NB4 (cell line): Measurements from ENCODE around the gene GET3.

Experiments used
- DNase-seq: peaks from one replicate; pipeline ENCODE4 v3.0.0; 2010; ENCODE audit warnings: low read depth
- H3K4me3 ChIP-seq: one replicate; pipeline ENCODE4 v1.5.1; 2011; ENCODE audit warnings: mild to moderate bottlenecking, low read depth, low read length, moderate library complexity
- MYC ChIP-seq: IDR thresholded peaks from 2 replicates; pipeline ENCODE4 v1.6.1; 2011; ENCODE audit warnings: low read depth, low read length
- POLR2A ChIP-seq: IDR thresholded peaks from 2 replicates; pipeline ENCODE4 v1.6.1; 2011; ENCODE audit warnings: mild to moderate bottlenecking; ENCODE audit not compliant: insufficient read length; ENCODE audit errors: extremely low read depth
- TF ChIP-seq, protein P1 (sequence below): IDR thresholded peaks from 2 replicates; pipeline ENCODE4 v1.6.1; 2011; ENCODE audit warnings: low read depth, low read length
- TF ChIP-seq, protein P2 (sequence below): IDR thresholded peaks from one replicate; pipeline ENCODE4 v1.5.1; 2012; ENCODE audit warnings: low read depth, low read length

Gene GET3

DNA sequence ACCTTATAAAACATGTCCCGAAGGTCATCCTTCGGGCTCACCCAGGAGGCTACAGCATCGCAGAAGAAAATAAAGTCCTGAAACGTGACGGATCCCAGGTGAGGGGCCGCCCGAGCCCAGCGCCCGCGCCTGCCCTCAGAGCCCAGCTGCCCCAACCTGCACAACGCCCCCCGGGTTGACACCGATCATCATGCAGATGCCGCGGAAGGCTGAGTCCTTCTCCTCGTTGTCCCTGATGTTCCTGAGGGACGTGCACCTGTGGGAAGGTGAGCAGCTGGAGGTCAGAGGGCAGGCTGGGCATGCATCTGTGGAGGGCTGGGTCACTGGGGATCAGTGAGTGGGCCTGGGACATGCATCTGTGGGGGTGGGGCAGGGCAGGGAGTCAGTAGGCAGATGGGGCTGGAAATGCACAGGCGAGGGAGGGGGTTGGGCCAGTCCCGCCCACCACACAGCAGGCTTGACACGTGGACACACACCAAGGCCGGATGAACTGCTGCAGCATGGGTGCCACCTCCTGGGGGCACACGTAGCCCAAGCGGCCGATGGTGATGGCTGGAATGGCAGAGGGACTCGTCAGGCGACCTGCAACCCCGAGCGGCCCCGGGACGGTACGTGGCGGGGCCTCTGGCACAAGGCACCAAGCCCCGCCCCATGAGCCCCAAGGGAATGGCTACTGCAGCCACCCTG is 35.6 kb upstream of the GET3 start:
- H3K4me3 ChIP-seq: no peak overlapping the region
- TF ChIP-seq POLR2A: no peak
- no peak for TF ChIP-seq MYC
- TF ChIP-seq, protein P1, sequence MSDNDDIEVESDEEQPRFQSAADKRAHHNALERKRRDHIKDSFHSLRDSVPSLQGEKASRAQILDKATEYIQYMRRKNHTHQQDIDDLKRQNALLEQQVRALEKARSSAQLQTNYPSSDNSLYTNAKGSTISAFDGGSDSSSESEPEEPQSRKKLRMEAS: no peak
- TF ChIP-seq, protein P2, sequence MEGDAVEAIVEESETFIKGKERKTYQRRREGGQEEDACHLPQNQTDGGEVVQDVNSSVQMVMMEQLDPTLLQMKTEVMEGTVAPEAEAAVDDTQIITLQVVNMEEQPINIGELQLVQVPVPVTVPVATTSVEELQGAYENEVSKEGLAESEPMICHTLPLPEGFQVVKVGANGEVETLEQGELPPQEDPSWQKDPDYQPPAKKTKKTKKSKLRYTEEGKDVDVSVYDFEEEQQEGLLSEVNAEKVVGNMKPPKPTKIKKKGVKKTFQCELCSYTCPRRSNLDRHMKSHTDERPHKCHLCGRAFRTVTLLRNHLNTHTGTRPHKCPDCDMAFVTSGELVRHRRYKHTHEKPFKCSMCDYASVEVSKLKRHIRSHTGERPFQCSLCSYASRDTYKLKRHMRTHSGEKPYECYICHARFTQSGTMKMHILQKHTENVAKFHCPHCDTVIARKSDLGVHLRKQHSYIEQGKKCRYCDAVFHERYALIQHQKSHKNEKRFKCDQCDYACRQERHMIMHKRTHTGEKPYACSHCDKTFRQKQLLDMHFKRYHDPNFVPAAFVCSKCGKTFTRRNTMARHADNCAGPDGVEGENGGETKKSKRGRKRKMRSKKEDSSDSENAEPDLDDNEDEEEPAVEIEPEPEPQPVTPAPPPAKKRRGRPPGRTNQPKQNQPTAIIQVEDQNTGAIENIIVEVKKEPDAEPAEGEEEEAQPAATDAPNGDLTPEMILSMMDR: no peak
- no peak for DNase-seq

DNA sequence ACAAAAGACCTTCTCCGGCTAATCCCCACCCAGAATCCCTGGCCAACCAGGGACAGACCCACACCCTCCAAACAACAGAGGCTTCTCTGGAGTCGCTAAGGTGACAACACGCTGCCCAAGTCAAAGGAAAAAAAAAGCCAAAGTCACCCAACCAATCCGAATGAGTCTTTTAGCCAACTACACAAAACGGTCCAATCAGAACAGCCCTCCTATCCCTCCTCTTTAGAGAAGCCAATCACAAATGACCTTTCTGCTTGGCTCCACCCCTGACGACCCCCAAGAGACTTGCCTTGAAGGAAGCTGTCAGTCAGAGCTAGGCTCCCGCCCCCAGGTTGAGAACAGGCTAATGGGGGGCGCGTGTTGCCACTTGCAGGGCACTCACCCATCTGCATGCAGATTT is 34.3 kb upstream of the GET3 start:
- DNase-seq: peak; percentile 85
- no peak overlapping the region for H3K4me3 ChIP-seq
- TF ChIP-seq, protein P1: no peak
- no peak for TF ChIP-seq MYC
- TF ChIP-seq POLR2A: no peak
- TF ChIP-seq, protein P2: no peak

DNA sequence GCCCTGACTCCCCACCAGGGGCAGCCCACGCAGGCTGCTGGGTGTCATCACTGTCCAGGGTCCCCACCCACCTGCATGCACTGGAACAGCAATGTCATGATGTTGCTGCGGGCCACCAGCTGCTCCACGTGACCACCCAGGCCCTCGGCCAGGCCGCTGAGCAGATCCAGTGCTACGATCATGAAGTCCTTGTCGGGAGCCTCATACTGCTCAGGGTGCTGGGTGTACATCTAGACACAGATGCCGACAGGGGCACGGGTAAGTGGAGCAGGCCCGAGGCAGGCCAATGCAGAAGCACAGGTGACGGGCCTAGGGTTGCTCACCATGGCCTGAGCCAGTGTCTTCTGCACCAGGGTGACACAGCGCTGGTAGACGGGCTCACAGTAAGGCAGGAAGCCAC is 32.1 kb upstream of the GET3 start:
- TF ChIP-seq MYC: no peak
- TF ChIP-seq, protein P1: no peak
- TF ChIP-seq POLR2A: no peak
- TF ChIP-seq, protein P2: no peak
- H3K4me3 ChIP-seq: no peak overlapping the region
- no peak for DNase-seq

DNA sequence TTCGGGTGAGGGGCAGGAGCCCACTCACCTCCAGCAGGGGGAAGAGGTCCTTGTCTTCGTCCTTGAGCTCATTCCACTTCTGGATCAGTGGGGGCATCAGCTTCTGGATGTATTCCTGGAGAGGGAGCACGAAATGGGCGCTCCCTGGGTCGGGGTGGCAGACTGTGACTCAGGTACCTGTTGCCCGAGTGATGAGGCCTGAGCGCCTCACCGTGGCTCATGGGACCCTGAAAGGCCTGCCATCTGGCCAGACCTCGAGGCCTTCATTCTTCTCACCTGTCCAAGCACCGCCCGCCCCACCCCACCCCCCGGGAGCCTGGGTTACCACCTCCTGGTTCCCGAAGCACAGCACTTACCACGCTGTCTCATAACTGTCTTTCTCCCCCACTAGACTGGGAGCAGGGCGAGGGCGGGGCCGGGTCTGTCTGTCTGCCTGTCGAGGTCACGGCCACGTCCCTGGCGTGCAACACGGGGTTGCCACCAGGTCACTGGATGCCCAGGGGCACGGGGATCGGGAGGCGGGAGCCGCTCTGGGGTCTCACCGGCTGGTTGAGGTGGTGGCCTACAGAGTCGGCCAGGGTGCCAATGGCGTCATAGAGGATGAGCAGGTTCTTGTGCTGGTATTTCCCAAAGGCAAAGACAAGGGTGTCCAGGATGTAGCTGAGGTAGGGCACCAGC is 31.5 kb upstream of the GET3 start:
- DNase-seq: no peak
- no peak overlapping the region for H3K4me3 ChIP-seq
- TF ChIP-seq, protein P1: no peak
- TF ChIP-seq POLR2A (no peak), MYC (no peak)
- TF ChIP-seq, protein P2: no peak

DNA sequence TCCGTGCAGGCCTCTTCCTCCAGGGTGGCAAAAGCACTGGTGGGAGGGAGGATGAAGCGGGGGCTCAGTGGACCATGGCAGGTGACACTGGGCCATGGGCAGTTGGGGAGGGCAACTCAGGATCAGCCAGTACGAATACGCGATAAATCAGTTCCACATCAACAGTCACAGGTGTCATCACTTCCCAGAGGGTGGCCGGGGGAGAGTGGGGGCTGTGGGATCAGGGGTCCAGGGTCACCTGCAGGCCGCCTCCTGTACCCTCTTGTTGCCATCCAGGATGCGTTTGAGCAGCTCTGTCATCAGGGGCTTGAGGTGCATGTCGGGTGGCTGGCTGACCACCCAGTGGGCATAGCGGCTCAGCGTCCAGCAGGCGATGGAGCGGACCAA is 31.0 kb upstream of the GET3 start:
- DNase-seq: no peak
- H3K4me3 ChIP-seq: no peak overlapping the region
- TF ChIP-seq MYC (no peak), POLR2A (no peak)
- TF ChIP-seq, protein P2: no peak
- TF ChIP-seq, protein P1: no peak
